Lung (tissue), 12 donors: ENCODE data around the gene MAX. TPM values are rescaled to one million over a fixed set of nuclear protein-coding genes. Genes with fewer than 3 reads are reported as not detected.

ENCODE experiments used
- ATAC-seq: fragments of 200-7000 bp; cut with Tn5 transposase; one replicate; pipeline ENCODE4 v1.9.1; 2020; ENCODE audit warnings: moderate number of reproducible peaks; ENCODE audit not compliant: insufficient read depth, low FRiP score
- DNase-seq, 3 donors: peaks; one replicate each; pipeline ENCODE4 v3.0.0-alpha.2; 2013 to 2017
- H3K27ac ChIP-seq, 2 donors: one replicate each; pipeline ENCODE4 v1.5.1; 2013; ENCODE audit warnings: mild to moderate bottlenecking in 2 of 2, moderate library complexity in 2 of 2, control low read depth in 1 of 2, inconsistent platforms in 1 of 2, low read depth in 1 of 2, low read length in 1 of 2
- H3K27me3 ChIP-seq, 3 donors: one replicate each; pipeline ENCODE4 v1.5.1; 2013; ENCODE audit warnings: low read length in 2 of 3; ENCODE audit not compliant: control insufficient read depth in 3 of 3, insufficient read depth in 3 of 3
- H3K36me3 ChIP-seq, 4 donors: one replicate each; pipeline ENCODE4 v1.5.1; 2013; ENCODE audit warnings: low read length in 4 of 4, mild to moderate bottlenecking in 1 of 4, moderate library complexity in 1 of 4; ENCODE audit not compliant: control insufficient read depth in 4 of 4, insufficient read depth in 4 of 4
- H3K4me1 ChIP-seq, 5 donors: one replicate each; pipeline ENCODE4 v1.5.1; 2013; ENCODE audit warnings: low read length in 5 of 5, mild to moderate bottlenecking in 2 of 5, moderate library complexity in 1 of 5; ENCODE audit not compliant: control insufficient read depth in 5 of 5, insufficient read depth in 5 of 5
- H3K4me3 ChIP-seq: one replicate; pipeline ENCODE4 v1.5.1; 2013; ENCODE audit warnings: mild to moderate bottlenecking, control low read depth, moderate library complexity
- H3K9ac ChIP-seq, 2 donors: one replicate each; pipeline ENCODE4 v1.5.1; 2013; ENCODE audit warnings: low read length in 2 of 2, control low read depth in 1 of 2; ENCODE audit not compliant: insufficient read depth in 1 of 2
- H3K9me3 ChIP-seq, 4 donors: one replicate each; pipeline ENCODE4 v1.5.1; 2013; ENCODE audit warnings: low read length in 3 of 4, mild to moderate bottlenecking in 1 of 4, moderate library complexity in 1 of 4; ENCODE audit not compliant: control insufficient read depth in 4 of 4, insufficient read depth in 3 of 4
- CTCF ChIP-seq: IDR thresholded peaks from 2 replicates; pipeline ENCODE4 v1.5.1; 2012; ENCODE audit warnings: mild to moderate bottlenecking; ENCODE audit errors: control extremely low read depth, extremely low read depth
- WGBS, 2 donors: extraction: QIAGEN DNeasy Blood & Tissue Kit; methylation state at CpG; one replicate each; pipeline ENCODE4 v1.1.7; 2013; 5-methylcytosine and 5-hydroxymethylcytosine counted together
- polyA plus RNA-seq, 2 donors: library from polyadenylated mRNA; stranded (reverse); fragments of 200-250 nt; gene quantifications; one replicate each; pipeline ENCODE4 v1.2.1, GENCODE V29; 2013
- total RNA-seq, 2 donors: library from RNA; depleted of rRNA in 1 of 2; stranded (reverse); fragments of >200 nt in 1 of 2; gene quantifications; one replicate each; pipeline ENCODE4 v1.2.1, GENCODE V29; 2014 to 2021
- donor health status: control.
- donor health status: control.
- donor health status: Bipolar disorder and iron deficiency.
- donor health status: healthy.
- donor health status: DM: yes; HTN: yes; CAD: no.

MAX gene
- total and polyA plus RNA-seq, 4 donors: 45.1 to 110 (median 57.7) TPM

GRCh38 chr14:65084554-65085505 lies 17.5 kb downstream of the MAX start:
- Histone ChIP-seq H3K4me3 (no peak overlapping the region), H3K9ac (no peak overlapping the region), H3K9me3 (peaks cover 0 to 5% (median 2%) of the 10 kb centered on the region in 4 donors), H3K36me3 (peaks cover 15 to 47% (median 35%) of the 10 kb centered on the region in 4 donors), H3K27ac (no peak overlapping the region), H3K4me1 (peaks cover 0 to 42% (median 0%) of the 10 kb centered on the region in 5 donors), H3K27me3 (no peaks in the 10 kb centered on the region)
- ATAC-seq: no peak
- no peak for TF ChIP-seq CTCF
- WGBS, 2 donors: 84 to 89% methylated on average over 6 of the region's 6 CpGs
- DNase-seq: no peak

GRCh38 chr14:65082930-65083329 lies 19.4 kb downstream of the MAX start:
- H3K4me3 ChIP-seq: no peak overlapping the region
- H3K4me1 ChIP-seq: peaks cover 0 to 49% (median 0%) of the 10 kb centered on the region in 5 donors
- H3K27ac ChIP-seq: no peak overlapping the region
- TF ChIP-seq CTCF: no peak
- no peak overlapping the region for H3K9ac ChIP-seq
- DNase-seq (no peak), ATAC-seq (no peak)
- peaks cover 0 to 5% (median 0%) of the 10 kb centered on the region in 4 donors for H3K9me3 ChIP-seq
- H3K36me3 ChIP-seq: peaks cover 7 to 32% (median 31%) of the 10 kb centered on the region in 4 donors
- H3K27me3 ChIP-seq: no peaks in the 10 kb centered on the region
- WGBS, 2 donors: 84 to 94% methylated on average over 2 of the region's 2 CpGs

GRCh38 chr14:65080960-65081747 lies 21.2 kb downstream of the MAX start:
- TF ChIP-seq CTCF: no peak
- H3K4me1 ChIP-seq: peaks cover 0 to 49% (median 0%) of the 10 kb centered on the region in 5 donors
- no peak overlapping the region for H3K4me3 ChIP-seq
- WGBS, 2 donors: 51 to 52% methylated on average over 2 of the region's 2 CpGs
- no peak overlapping the region for H3K9ac ChIP-seq
- peak in 1 of 3 donors; percentile 3 for DNase-seq
- no peaks in the 10 kb centered on the region for H3K27me3 ChIP-seq
- peaks cover 3 to 35% (median 31%) of the 10 kb centered on the region in 4 donors for H3K36me3 ChIP-seq
- H3K9me3 ChIP-seq: no peaks in the 10 kb centered on the region
- ATAC-seq: no peak
- H3K27ac ChIP-seq: peak overlapping the region in 1 of 2 donors; percentile 28
